GM12878 (cell line): ENCODE data around the gene FOXK1. TPM values are rescaled to one million over a fixed set of nuclear protein-coding genes. Genes with fewer than 3 reads are reported as not detected.

Experiments used
- ATAC-seq: fragments of 200-7000 bp; cut with Tn5 transposase; 3 replicates; pipeline ENCODE4 v1.9.1; 2020; ENCODE audit warnings: mild to moderate bottlenecking, moderate library complexity
- BruUV-seq: library from RNA; stranded (reverse); fragments of 400-500 nt; replicated peaks from 2 replicates; lab custom pipeline; 2021; lab: Mats Ljungman, UMichigan
- CTCF ChIA-PET: fragments of 300-600 bp; sonication (Branson Sonifier 250); formaldehyde crosslinking; extraction: SDS; loops from one replicate; lab custom pipeline; 2021; ENCODE audit warnings: inconsistent platforms; lab: Yijun Ruan, JAX
- POLR2A ChIA-PET: fragments of 350-600 bp; formaldehyde crosslinking; extraction: SDS; loops from one replicate; lab custom pipeline; 2021; ENCODE audit warnings: inconsistent platforms; lab: Charles Lee
- RAD21 ChIA-PET: fragments of 300-600 bp; sonication (Branson Sonifier 250); formaldehyde crosslinking; loops from one replicate; lab custom pipeline; 2023; ENCODE audit warnings: antibody characterized with exemption; ENCODE audit not compliant: unreplicated experiment; lab: Charles Lee
- SMC1A ChIA-PET: fragments of 300-600 bp; sonication (Branson Sonifier 250); formaldehyde crosslinking; loops from one replicate; lab custom pipeline; 2023; ENCODE audit not compliant: unreplicated experiment, uncharacterized antibody; lab: Charles Lee
- DNase-seq: peaks from one replicate; pipeline ENCODE4 v3.0.0-alpha.2; 2011; ENCODE audit warnings: low read depth, low spot score
- FAIRE-seq: peaks from 3 replicates; lab custom pipeline; 2011; peaks lifted over from hg19 to GRCh38; lab: Jason Lieb, UNC
- H2AFZ ChIP-seq: 2 replicates; pipeline ENCODE4 v1.6.0; 2011; ENCODE audit warnings: low read depth, low read length, control low read depth; ENCODE audit not compliant: control insufficient read depth
- H3K27ac ChIP-seq: 2 replicates; pipeline ENCODE4 v1.5.1; 2011; ENCODE audit warnings: control low read depth; ENCODE audit not compliant: control insufficient read depth, insufficient read depth
- H3K27me3 ChIP-seq, 2 experiments: replicated peaks in 1 of 2; 2 replicates each; pipeline versions ENCODE4 v1.6.0 to v1.6.1; 2011; ENCODE audit warnings: low read length in 1 of 2; ENCODE audit not compliant: control insufficient read depth in 2 of 2, insufficient read depth in 2 of 2
- H3K36me3 ChIP-seq, 2 experiments: 2 replicates each; pipeline ENCODE4 v1.5.1; 2011; ENCODE audit warnings: low read length in 1 of 2; ENCODE audit not compliant: control insufficient read depth in 2 of 2, insufficient read depth in 2 of 2
- H3K4me1 ChIP-seq: 2 replicates; pipeline ENCODE4 v1.6.1; 2011; ENCODE audit warnings: mild to moderate bottlenecking, low read length, moderate library complexity, mixed read lengths; ENCODE audit not compliant: control insufficient read depth, insufficient read depth
- H3K4me2 ChIP-seq: 2 replicates; pipeline ENCODE4 v1.6.0; 2011; ENCODE audit warnings: control low read depth; ENCODE audit not compliant: control insufficient read depth, insufficient read depth
- H3K4me3 ChIP-seq: fragments of 200-600 bp; sonication (generic); 2 replicates; pipeline ENCODE4 v1.5.1; 2016
- H3K79me2 ChIP-seq: 2 replicates; pipeline ENCODE4 v1.6.0; 2011; ENCODE audit warnings: low read length; ENCODE audit not compliant: control insufficient read depth, insufficient read depth
- H3K9ac ChIP-seq: 2 replicates; pipeline ENCODE4 v1.8.0; 2011; ENCODE audit warnings: low read length, control low read depth, mixed read lengths; ENCODE audit not compliant: control insufficient read depth, insufficient read depth
- H3K9me3 ChIP-seq: replicated peaks from 3 replicates; pipeline ENCODE4 v1.5.1; 2011; ENCODE audit warnings: mild to moderate bottlenecking, low read length; ENCODE audit not compliant: control insufficient read depth, insufficient read depth
- H4K20me1 ChIP-seq: 2 replicates; pipeline ENCODE4 v1.6.0; 2011; ENCODE audit not compliant: control insufficient read depth, insufficient read depth
- ATF2 ChIP-seq: IDR thresholded peaks from 2 replicates; pipeline ENCODE4 v1.6.1; 2012; ENCODE audit warnings: low read length, inconsistent platforms
- ATF7 ChIP-seq: fragments of 450-650 bp; IDR thresholded peaks from 2 replicates; pipeline ENCODE4 v1.6.1; 2016; ENCODE audit warnings: low read depth, mild to moderate bottlenecking
- CREB1 ChIP-seq: IDR thresholded peaks from 2 replicates; pipeline ENCODE4 v1.6.1; 2012; ENCODE audit warnings: low read depth, mild to moderate bottlenecking, inconsistent platforms
- E2F8 ChIP-seq: fragments of 450-650 bp; IDR thresholded peaks from 2 replicates; pipeline ENCODE4 v1.6.1; 2018; ENCODE audit warnings: mild to moderate bottlenecking, low read depth, moderate library complexity; ENCODE audit not compliant: partially characterized antibody
- EP300 ChIP-seq, 2 experiments: fragments of 150-350 bp in 1 of 2; IDR thresholded peaks; 2 replicates each; pipeline ENCODE4 v1.6.1; 2011 to 2012; ENCODE audit warnings: low read depth in 2 of 2, low read length in 2 of 2, borderline replicate concordance in 1 of 2, improper control_type of control experiment in 1 of 2, inconsistent platforms in 1 of 2; ENCODE audit not compliant: control insufficient read depth in 1 of 2
- ESRRA ChIP-seq: IDR thresholded peaks from 2 replicates; pipeline ENCODE4 v1.6.1; 2012; ENCODE audit warnings: mild to moderate bottlenecking, low read length, improper control_type of control experiment
- HCFC1 ChIP-seq: fragments of 150-350 bp; IDR thresholded peaks from 2 replicates; pipeline ENCODE4 v1.6.1; 2014; ENCODE audit warnings: low read length
- KLF5 ChIP-seq: fragments of 450-650 bp; IDR thresholded peaks from 2 replicates; pipeline ENCODE4 v1.6.1; 2014; ENCODE audit warnings: mild to moderate bottlenecking; ENCODE audit not compliant: partially characterized antibody
- RFX5 ChIP-seq: IDR thresholded peaks from 2 replicates; pipeline ENCODE4 v1.6.1; 2011; ENCODE audit warnings: low read depth, low read length, improper control_type of control experiment
- SMARCA5 ChIP-seq: fragments of 450-650 bp; IDR thresholded peaks from 2 replicates; pipeline ENCODE4 v1.6.1; 2017; ENCODE audit warnings: mild to moderate bottlenecking
- STAT3 ChIP-seq: IDR thresholded peaks from 2 replicates; pipeline ENCODE4 v1.6.1; 2011; ENCODE audit warnings: low read depth, low read length, improper control_type of control experiment
- SUPT20H ChIP-seq: IDR thresholded peaks from 2 replicates; pipeline ENCODE4 v1.6.1; 2011; ENCODE audit warnings: low read depth, mild to moderate bottlenecking, low read length, moderate library complexity, borderline replicate concordance; ENCODE audit not compliant: control insufficient read depth
- SUZ12 ChIP-seq: fragments of 200-600 bp; sonication (generic); IDR thresholded peaks from one replicate; pipeline ENCODE4 v1.6.1; 2018; ENCODE audit warnings: antibody characterized with exemption, mild to moderate bottlenecking; ENCODE audit not compliant: unreplicated experiment
- TBL1XR1 ChIP-seq: IDR thresholded peaks from 2 replicates; pipeline ENCODE4 v1.6.1; 2012; ENCODE audit warnings: low read depth, low read length, improper control_type of control experiment
- USF2 ChIP-seq: IDR thresholded peaks from 2 replicates; pipeline ENCODE4 v1.6.1; 2011; ENCODE audit warnings: low read depth, low read length, improper control_type of control experiment, borderline replicate concordance
- ZNF217 ChIP-seq: fragments of 450-650 bp; IDR thresholded peaks from 2 replicates; pipeline ENCODE4 v1.6.1; 2017; ENCODE audit warnings: antibody characterized with exemption, mild to moderate bottlenecking
- ZNF274 ChIP-seq: IDR thresholded peaks from one replicate; pipeline ENCODE4 v1.8.0; 2011; ENCODE audit not compliant: insufficient read length, insufficient read depth
- ZNF384 ChIP-seq: IDR thresholded peaks from 2 replicates; pipeline ENCODE4 v1.6.1; 2012; ENCODE audit warnings: low read depth, mild to moderate bottlenecking, low read length, improper control_type of control experiment, borderline replicate concordance
- WGBS: methylation state at CpG from one replicate; pipeline ENCODE4 v1.1.6; 2016; ENCODE audit warnings: low lambda C conversion rate; ENCODE audit not compliant: insufficient replicate concordance, insufficient coverage; ENCODE audit errors: missing lambda C conversion rate; 5-methylcytosine and 5-hydroxymethylcytosine counted together
- in situ Hi-C: fragments of 300-500 bp; cut with MboI; formaldehyde crosslinking; loops from 9 replicates; pipeline ENCODE4 v1.14.3; 2018; ENCODE audit warnings: mixed read lengths
- intact Hi-C: fragments of 100-400 bp; cut with micrococcal nuclease; formaldehyde crosslinking; loops from one replicate; pipeline ENCODE4 v1.14.2; 2022; ENCODE audit not compliant: unreplicated experiment
- polyA plus RNA-seq, 11 experiments: library from polyadenylated mRNA; depleted of rRNA in 4 of 11; unstranded in 6 of 11; stranded (reverse) in 5 of 11; fragments of >200 nt; fragmentation: Nextera tagmentation in 4 of 11; fragmentation: Illumina TruSeq in 1 of 11; extraction: Ambion mirVana in 4 of 11; extraction: Trizol in 1 of 11; gene quantifications; 1 replicate in 1 of 11; 2 replicates in 10 of 11; pipeline versions ENCODE4 v1.2.1 to v1.2.3, GENCODE V29; 2011 to 2016; ENCODE audit warnings: inconsistent platforms in 2 of 11, missing spikeins in 2 of 11, low read depth in 1 of 11
- total RNA-seq, 4 experiments: library from RNA; depleted of rRNA in 3 of 4; stranded (reverse); fragments of >200 nt in 3 of 4; fragmentation: Illumina TruSeq in 1 of 4; extraction: Trizol in 1 of 4; gene quantifications; 2 replicates each; pipeline versions ENCODE4 v1.2.1 to v1.2.3, GENCODE V29; 2013 to 2021

FOXK1 gene
- total and polyA plus RNA-seq, 10 of the 15 experiments (the other 5 are each of a cell fraction or from before 2014, with no cell fraction given): 0.24 to 31.8 (median 4.5) TPM

GRCh38 chr7:4766666-4767519, 84.8 kb downstream of the FOXK1 start:
- WGBS: 92% methylated on average over 35 of the region's 37 CpGs
- H3K4me2 ChIP-seq: no peak overlapping the region
- H2AFZ ChIP-seq: no peak overlapping the region
- ATAC-seq (no peak), FAIRE-seq (no peak), DNase-seq (no peak)
- H3K36me3 ChIP-seq: peaks cover 6 to 11% of the 10 kb centered on the region in 2 experiments; a peak in 3 of 4 replicates
- TF ChIP-seq EP300 (IDR thresholded peaks at IDR 0.05; ENCODE audit: borderline replicate concordance in 1 of 2, control insufficient read depth in 1 of 2, low read depth in 2 of 2, low read length in 2 of 2) (no peak), ZNF384 (no peak), USF2 (no peak), HCFC1 (no peak), SMARCA5 (no peak), ATF7 (no peak), CREB1 (no peak), SUZ12 (no peak), TBL1XR1 (no peak), ATF2 (no peak), RFX5 (no peak), ESRRA (no peak), STAT3 (no peak), E2F8 (no peak), SUPT20H (no peak), KLF5 (no peak), ZNF217 (no peak), ZNF274 (no peak)
- no peak overlapping the region for H3K27ac ChIP-seq
- in situ Hi-C loops: no loop called here
- ChIA-PET SMC1A (no interaction called here), POLR2A (no interaction called here), RAD21 (no interaction called here), CTCF (no interaction called here)
- no peaks in the 10 kb centered on the region for H3K79me2 ChIP-seq
- no peaks in the 10 kb centered on the region for H3K9me3 ChIP-seq
- H3K4me1 ChIP-seq: no peaks in the 10 kb centered on the region
- H3K4me3 ChIP-seq: no peak overlapping the region
- no peak overlapping the region for H3K9ac ChIP-seq
- BruUV-seq: no TSS peak
- no peaks in the 10 kb centered on the region for H3K27me3 ChIP-seq
- intact Hi-C loops: no loop called here
- H4K20me1 ChIP-seq: no peaks in the 10 kb centered on the region
